Activated CD8-positive, alpha-beta memory T cell treated with anti-CD3 and anti-CD28 coated beads for 24 hours (primary cell): Measurements from ENCODE around the gene BICD1.
"Not testable (repeated sequence)": the region's sequence is repeated elsewhere in the genome, so short reads cannot be mapped to it uniquely, and the experiment has no call there.

Experiments
- DNase-seq: peaks from one replicate; pipeline ENCODE4 v3.0.0-alpha.2; 2020

The BICD1 gene

GRCh38 chr12:32146074-32146873 lies 39.6 kb downstream of the BICD1 start:
- DNase-seq = no peak

DNA sequence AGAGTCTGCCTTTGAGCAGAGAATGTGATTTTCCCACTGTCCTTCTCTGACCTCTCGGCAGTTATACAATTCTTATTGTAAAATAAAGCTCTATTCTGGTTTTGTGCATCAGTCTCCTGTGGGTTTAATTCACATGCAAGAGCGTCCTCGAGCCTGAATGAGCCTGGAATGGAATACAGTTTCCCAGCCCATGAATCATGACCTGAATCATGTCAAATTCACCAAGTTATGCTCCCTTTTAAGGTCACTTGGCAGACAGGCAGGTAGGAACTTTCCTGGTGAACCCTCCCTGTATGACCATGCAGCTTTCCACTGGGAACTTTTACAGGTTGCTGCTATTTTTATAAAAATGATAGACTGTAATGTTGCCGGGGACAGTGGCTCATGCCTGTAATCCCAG lies 41.7 kb downstream of the BICD1 start:
- DNase-seq = no peak

GRCh38 chr12:32149489-32149888 lies 42.8 kb downstream of the BICD1 start:
- no peak for DNase-seq

GRCh38 chr12:32151086-32151485 lies 44.4 kb downstream of the BICD1 start:
- DNase-seq = no peak

DNA sequence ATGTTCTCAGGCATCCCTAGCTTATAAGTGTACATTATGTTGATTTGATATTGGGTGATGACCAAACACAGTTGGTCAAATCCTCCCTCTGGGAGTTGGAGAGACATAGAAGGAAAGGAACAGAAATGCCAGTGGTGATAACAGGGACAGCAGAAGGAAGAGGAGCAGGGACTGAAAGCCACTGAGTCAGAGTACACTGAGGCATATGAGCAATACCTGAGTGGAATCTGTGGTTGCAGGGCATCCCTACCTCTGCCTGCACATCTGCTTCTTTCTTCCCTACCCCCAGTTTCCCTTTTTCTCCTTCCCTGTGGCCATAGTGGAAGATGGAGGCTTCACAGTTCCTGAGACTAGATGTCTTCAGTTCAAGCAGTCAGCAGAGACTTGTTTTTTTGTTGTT lies 44.9 kb downstream of the BICD1 start:
- DNase-seq = no peak

DNA sequence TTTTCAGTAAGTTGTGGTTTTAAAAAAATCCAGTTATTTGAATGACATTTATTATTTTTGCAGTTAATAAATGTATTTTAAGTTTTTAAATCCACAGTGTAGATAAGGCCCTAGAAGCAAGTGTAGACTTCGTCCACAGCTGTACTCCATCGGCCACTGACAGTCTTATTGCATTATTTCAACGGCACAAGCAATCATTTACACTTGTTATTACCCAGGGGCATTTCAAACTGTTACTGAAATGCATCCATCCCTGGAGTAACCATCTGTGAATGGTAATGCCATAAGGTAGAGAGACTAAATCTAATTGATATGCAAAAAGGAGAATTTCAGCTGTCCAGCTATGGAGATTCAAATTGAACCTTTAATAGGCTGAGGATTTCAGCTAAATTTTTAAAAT lies 48.4 kb downstream of the BICD1 start:
- DNase-seq = no peak

DNA sequence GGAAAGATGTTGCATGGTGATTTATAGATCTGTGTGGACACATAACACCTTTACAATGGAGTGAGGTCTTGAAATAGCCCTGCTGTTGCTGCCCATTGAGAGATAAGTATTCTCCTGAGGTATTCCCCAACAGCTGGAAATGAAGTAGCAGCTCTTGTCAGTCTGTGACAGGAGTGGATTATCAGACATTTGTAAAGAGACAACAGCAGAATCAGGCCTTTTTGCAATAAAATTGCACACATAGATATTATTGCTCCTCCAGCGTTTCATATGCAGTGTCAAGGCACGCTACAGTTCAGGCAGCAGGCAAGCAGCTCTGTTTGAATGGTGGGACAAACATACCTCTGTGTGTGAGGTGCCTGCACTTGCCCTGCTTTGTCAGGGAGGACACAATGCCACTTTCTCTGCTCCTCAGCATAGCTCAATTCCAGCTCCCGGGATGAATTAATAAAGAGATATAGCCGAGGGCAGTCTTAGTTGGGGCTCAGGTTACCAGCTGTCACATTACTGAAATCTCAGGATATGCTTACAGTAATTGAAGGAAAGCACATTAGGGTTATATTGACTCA lies 49.4 kb downstream of the BICD1 start:
- DNase-seq = no peak

- DNase-seq = no peak
These were observed 51.9 kb downstream of the BICD1 start for GRCh38 chr12:32158525-32158924.

- no peak for DNase-seq
These were observed 52.7 kb downstream of the BICD1 start for GRCh38 chr12:32159381-32159780.

DNA sequence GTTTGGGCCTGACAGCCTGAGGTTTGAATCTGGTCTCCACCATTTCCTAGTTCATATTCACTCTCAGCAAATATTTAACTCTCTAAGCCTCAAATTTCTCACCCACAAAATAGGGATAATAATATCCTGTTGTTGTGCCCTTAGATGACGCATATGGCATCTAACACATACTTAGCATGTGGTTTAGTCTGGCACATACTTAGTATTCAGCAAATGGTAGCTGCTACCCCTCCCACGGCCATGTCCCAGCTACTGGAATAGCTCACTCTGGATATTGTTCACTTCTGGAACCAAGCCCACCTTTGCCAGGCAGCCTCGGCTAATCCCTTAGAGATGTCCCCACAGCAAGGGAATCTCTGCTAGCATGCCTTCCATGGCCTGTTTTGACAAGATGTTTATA lies 53.3 kb downstream of the BICD1 start:
- no peak for DNase-seq

GRCh38 chr12:32161058-32161457 lies 54.4 kb downstream of the BICD1 start:
- DNase-seq = no peak

- DNase-seq = no peak
These were observed 56.9 kb downstream of the BICD1 start for GRCh38 chr12:32163596-32163995.

DNA sequence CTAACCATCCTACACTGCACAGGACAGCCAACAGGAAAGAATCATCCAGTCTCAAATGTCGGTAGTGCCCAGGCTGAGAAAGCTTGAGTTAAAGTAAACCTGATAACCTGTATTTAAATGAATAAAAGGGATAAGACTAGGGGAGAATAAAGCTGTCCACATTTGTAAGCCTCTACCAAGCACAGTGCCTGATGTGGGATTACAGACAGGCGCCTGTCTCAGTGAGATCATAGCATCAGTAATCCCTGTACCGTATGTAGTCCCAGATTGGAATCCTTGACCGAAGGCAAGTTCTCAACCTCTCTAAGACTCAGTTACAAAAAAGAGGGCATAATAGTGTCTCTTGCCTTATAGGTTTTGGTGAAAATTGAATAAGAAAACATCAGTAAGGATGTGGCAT lies 59.9 kb downstream of the BICD1 start:
- DNase-seq = no peak

GRCh38 chr12:32170437-32170998 lies 63.9 kb downstream of the BICD1 start:
- no peak for DNase-seq

- no peak for DNase-seq
These were observed 64.6 kb downstream of the BICD1 start for GRCh38 chr12:32171211-32171610.

GRCh38 chr12:32176606-32177005 lies 70.0 kb downstream of the BICD1 start:
- no peak for DNase-seq

- DNase-seq = no peak
These were observed 71.8 kb downstream of the BICD1 start for GRCh38 chr12:32178341-32179010.

GRCh38 chr12:32179011-32179395 lies 72.4 kb downstream of the BICD1 start:
- no peak for DNase-seq

DNA sequence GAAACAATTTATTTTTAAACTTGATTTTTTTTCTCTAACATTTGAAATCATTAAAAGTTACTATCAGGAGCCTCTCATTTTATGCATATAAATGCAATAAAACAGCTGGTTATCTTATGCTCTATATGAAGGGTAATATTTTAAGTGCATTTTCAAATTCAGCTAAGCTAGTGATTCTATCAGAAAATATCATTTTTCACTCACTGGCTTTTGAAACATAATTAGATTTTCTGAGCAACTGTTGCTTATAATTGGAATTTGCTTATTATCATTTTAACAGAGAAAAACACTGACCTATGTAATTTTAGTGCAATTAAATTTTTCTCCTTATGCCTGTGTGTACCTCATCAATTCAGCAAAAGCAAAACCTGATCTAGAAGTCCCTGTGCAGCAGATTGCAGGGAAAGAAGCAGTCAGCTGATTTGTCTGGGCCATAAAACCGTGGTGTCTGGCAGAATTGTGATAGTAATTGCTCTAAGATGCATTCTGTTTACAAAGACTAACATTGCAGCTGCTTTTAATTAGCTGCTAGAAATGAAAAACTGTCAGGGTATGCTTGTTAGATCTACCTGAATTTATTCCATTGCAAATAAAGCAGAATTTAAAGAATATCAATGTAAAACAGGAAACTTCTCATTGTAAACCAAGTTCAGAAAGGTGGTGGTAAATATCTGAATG lies 75.0 kb downstream of the BICD1 start:
- no peak for DNase-seq

- no peak for DNase-seq
These were observed 77.0 kb downstream of the BICD1 start for GRCh38 chr12:32183650-32184049.

DNA sequence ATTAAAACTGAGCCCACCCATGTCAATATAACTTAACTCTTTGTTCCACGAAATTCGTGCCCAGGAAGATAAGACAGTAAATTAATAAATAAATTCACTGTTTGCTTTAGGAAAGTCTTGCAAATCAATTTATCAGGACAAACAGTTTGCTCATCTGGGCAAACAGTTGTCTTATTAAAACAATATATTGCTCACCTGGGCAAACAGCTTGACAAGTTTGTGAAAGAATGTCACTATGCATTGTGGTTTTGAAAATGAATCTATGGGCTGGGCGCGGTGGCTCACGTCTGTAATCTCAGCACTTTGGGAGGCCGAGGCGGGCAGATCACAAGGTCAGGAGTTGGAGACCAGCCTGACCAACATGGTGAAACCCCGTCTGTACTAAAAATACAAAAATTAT lies 80.5 kb downstream of the BICD1 start:
- not testable (repeated sequence) for DNase-seq

DNA sequence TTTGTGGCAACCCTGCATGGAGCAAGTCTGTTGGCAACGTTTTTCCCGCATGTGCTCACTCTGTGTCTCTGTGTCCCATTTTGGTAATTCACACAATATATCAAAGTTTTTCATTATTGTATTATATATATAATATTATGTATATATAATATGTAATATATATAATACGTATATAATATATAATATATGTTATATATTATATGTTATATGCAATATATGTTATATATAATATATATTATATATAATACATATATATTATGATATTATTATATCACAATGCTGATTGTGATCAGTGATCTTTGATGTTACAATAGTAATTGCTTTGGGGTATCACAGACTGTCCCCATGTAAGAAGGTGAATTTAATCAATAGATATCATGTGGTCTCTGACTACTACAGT lies 84.8 kb downstream of the BICD1 start:
- DNase-seq = no peak
